ENCODE results near the gene F2RL1.

The F2RL1 gene

GRCh38 chr5:76870046-76870445 is 51.2 kb downstream of the F2RL1 start:
- Histone ChIP-seq H3K27me3 (ENCODE audit: insufficient read depth, poor library complexity, severe bottlenecking) (no peaks in the 10 kb centered on the region), H3K4me3 (replicated peaks; ENCODE audit: insufficient read depth, low read length) (no peak overlapping the region), H3K27ac (replicated peaks) (no peak overlapping the region)
- TF ChIP-seq POLR2AphosphoS5 (IDR thresholded peaks at IDR 0.05; ENCODE audit: low read depth) (no peak), REST (IDR thresholded peaks at IDR 0.05; ENCODE audit: insufficient replicate concordance, low read depth) (no peak), SPI1 (IDR thresholded peaks at IDR 0.05; ENCODE audit: borderline replicate concordance, low read depth) (no peak), GABPA (IDR thresholded peaks at IDR 0.05; ENCODE audit: low read depth) (no peak), CTCF (IDR thresholded peaks at IDR 0.05; ENCODE audit: insufficient read depth, low read length) (no peak)
- no peak for DNase-seq (ENCODE audit: low read depth in 1 of 2, low spot score in 1 of 2)

- H3K27ac ChIP-seq (replicated peaks): no peak overlapping the region
- no peak for DNase-seq (ENCODE audit: low read depth in 1 of 2, low spot score in 1 of 2)
- no peak overlapping the region for H3K4me3 ChIP-seq (replicated peaks; ENCODE audit: insufficient read depth, low read length)
- no peaks in the 10 kb centered on the region for H3K27me3 ChIP-seq (ENCODE audit: insufficient read depth, poor library complexity, severe bottlenecking)
- TF ChIP-seq POLR2AphosphoS5 (IDR thresholded peaks at IDR 0.05; ENCODE audit: low read depth) (no peak), SPI1 (IDR thresholded peaks at IDR 0.05; ENCODE audit: borderline replicate concordance, low read depth) (peak; percentile 80)
Measured at GRCh38 chr5:76874088-76874581, 55.3 kb downstream of the F2RL1 start.

All from HL-60 (cell line).